ENCODE results near the gene GRM7. TPM values are rescaled to one million over a fixed set of nuclear protein-coding genes. Genes with fewer than 3 reads are reported as not detected.

The GRM7 gene
- total and polyA plus RNA-seq, 2 experiments from 2014 or later: 0.40 TPM; not detected in 1

DNA sequence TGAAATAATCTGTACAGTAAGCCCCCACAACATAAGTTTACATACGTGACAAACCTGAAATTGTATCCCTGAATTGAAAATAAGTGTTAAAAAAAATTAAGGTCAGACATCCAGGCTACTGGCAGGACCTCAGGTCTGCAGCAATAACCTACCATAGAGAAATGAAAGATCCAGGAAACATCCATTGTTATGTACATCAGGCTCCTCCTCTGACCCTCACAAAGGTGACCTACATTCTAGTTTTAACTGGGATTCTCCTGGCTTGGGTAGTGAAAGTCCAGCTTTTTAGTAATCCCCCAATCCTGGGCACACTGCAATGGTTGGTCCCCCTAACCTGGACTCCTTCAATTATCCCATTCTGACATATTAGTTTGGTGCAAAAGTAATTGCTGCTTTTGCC lies 891.1 kb downstream of the GRM7 start:
- no peaks in the 10 kb centered on the region for H4K20me1 ChIP-seq (replicated peaks; ENCODE audit: insufficient read depth)
- H3K27ac Mint-ChIP-seq: no peak overlapping the region
- no peak overlapping the region for H3K27ac ChIP-seq (ENCODE audit: low read depth)
- no peaks in the 10 kb centered on the region for H3K79me2 ChIP-seq (replicated peaks; ENCODE audit: insufficient read depth)
- H3K4me2 ChIP-seq: 0 out of 2 replicates have a peak overlapping the region, but pooled peaks have one; percentile 2
- no peaks in the 10 kb centered on the region for H3K9me3 Mint-ChIP-seq
- H2AFZ ChIP-seq: no peak overlapping the region; the same call in 1 of the 2 replicates
- H3K36me3 Mint-ChIP-seq (ENCODE audit: low read depth): no peaks in the 10 kb centered on the region
- H3K4me1 Mint-ChIP-seq: peaks cover 25% of the 10 kb centered on the region
- H3K4me1 ChIP-seq (ENCODE audit: insufficient read depth): peaks cover 12% of the 10 kb centered on the region
- no peak overlapping the region for H3K4me3 ChIP-seq
- H3K27me3 Mint-ChIP-seq (ENCODE audit: insufficient read depth, low read depth, poor library complexity): peaks cover 4% of the 10 kb centered on the region
- DNase-seq (ENCODE audit: low spot score) (peak; percentile 30), ATAC-seq (peak; percentile 65)
- no peaks in the 10 kb centered on the region for H3K36me3 ChIP-seq (ENCODE audit: insufficient read depth)
- H3F3A ChIP-seq (replicated peaks; ENCODE audit: low read depth): no peaks in the 10 kb centered on the region
- no peaks in the 10 kb centered on the region for H3K27me3 ChIP-seq (ENCODE audit: insufficient read depth)
- H3K9me2 ChIP-seq (ENCODE audit: insufficient read depth): no peaks in the 10 kb centered on the region
- no peak for TF ChIP-seq POLR2AphosphoS5 (IDR thresholded peaks at IDR 0.05; ENCODE audit: low read depth)
- TF ChIP-seq ZNF114 (CRISPR knock-in tag; IDR thresholded peaks at IDR 0.05): no peak
- no peak overlapping the region for H3K4me3 Mint-ChIP-seq

DNA sequence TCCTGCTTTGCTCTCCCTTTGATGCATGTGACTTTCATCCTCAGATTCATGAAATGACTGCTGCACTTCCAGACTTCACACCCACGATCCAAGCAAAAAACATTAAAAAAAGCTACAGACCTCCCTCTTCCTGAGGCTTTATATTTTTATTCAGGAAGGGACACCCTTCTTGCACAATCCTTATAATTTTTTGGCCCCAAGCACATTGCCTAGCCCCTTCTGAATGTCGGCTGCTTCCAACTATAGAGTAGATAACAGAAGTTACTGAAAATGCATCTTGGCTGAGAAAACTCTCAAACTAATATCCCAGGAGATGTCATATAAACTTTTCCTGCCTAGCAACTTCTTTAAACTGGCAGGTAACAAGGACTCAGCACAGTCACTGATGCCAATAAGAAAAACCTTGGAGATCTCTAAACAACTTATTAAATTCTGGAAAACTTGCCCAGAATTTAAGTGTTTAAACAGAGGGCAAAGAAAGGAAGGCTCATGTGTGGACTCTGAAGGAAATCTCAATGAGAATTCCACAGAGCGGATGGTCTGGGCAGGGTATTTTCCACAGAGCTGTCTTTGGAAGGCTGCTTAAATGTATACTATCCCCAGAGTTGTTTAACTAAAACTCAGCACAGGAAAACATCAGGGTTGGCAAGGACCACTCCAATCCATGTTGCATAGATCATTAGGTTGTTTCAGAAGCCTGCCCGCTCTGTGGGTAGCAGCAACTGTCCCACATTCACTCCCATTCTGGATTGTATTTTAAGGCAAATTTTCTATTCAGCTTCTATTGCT lies 893.9 kb downstream of the GRM7 start:
- H3K4me1 ChIP-seq (ENCODE audit: insufficient read depth): peaks cover 12% of the 10 kb centered on the region
- Mint-ChIP-seq H3K9me3 (peaks cover 4% of the 10 kb centered on the region; the same call in 1 of the 3 replicates), H3K4me1 (peaks cover 25% of the 10 kb centered on the region), H3K4me3 (no peak overlapping the region), H3K27me3 (ENCODE audit: insufficient read depth, low read depth, poor library complexity) (peaks cover 2% of the 10 kb centered on the region), H3K36me3 (ENCODE audit: low read depth) (no peaks in the 10 kb centered on the region; the same call in 2 of the 3 replicates), H3K27ac (no peak overlapping the region)
- H3K36me3 ChIP-seq (ENCODE audit: insufficient read depth): no peaks in the 10 kb centered on the region
- ATAC-seq (no peak), DNase-seq (ENCODE audit: low spot score) (no peak)
- no peaks in the 10 kb centered on the region for H3K27me3 ChIP-seq (ENCODE audit: insufficient read depth)
- no peak overlapping the region for H3K4me2 ChIP-seq
- no peaks in the 10 kb centered on the region for H4K20me1 ChIP-seq (replicated peaks; ENCODE audit: insufficient read depth)
- no peaks in the 10 kb centered on the region for H3F3A ChIP-seq (replicated peaks; ENCODE audit: low read depth)
- H3K27ac ChIP-seq (ENCODE audit: low read depth): no peak overlapping the region
- no peak overlapping the region for H3K4me3 ChIP-seq
- no peaks in the 10 kb centered on the region for H3K79me2 ChIP-seq (replicated peaks; ENCODE audit: insufficient read depth)
- TF ChIP-seq, protein P1, sequence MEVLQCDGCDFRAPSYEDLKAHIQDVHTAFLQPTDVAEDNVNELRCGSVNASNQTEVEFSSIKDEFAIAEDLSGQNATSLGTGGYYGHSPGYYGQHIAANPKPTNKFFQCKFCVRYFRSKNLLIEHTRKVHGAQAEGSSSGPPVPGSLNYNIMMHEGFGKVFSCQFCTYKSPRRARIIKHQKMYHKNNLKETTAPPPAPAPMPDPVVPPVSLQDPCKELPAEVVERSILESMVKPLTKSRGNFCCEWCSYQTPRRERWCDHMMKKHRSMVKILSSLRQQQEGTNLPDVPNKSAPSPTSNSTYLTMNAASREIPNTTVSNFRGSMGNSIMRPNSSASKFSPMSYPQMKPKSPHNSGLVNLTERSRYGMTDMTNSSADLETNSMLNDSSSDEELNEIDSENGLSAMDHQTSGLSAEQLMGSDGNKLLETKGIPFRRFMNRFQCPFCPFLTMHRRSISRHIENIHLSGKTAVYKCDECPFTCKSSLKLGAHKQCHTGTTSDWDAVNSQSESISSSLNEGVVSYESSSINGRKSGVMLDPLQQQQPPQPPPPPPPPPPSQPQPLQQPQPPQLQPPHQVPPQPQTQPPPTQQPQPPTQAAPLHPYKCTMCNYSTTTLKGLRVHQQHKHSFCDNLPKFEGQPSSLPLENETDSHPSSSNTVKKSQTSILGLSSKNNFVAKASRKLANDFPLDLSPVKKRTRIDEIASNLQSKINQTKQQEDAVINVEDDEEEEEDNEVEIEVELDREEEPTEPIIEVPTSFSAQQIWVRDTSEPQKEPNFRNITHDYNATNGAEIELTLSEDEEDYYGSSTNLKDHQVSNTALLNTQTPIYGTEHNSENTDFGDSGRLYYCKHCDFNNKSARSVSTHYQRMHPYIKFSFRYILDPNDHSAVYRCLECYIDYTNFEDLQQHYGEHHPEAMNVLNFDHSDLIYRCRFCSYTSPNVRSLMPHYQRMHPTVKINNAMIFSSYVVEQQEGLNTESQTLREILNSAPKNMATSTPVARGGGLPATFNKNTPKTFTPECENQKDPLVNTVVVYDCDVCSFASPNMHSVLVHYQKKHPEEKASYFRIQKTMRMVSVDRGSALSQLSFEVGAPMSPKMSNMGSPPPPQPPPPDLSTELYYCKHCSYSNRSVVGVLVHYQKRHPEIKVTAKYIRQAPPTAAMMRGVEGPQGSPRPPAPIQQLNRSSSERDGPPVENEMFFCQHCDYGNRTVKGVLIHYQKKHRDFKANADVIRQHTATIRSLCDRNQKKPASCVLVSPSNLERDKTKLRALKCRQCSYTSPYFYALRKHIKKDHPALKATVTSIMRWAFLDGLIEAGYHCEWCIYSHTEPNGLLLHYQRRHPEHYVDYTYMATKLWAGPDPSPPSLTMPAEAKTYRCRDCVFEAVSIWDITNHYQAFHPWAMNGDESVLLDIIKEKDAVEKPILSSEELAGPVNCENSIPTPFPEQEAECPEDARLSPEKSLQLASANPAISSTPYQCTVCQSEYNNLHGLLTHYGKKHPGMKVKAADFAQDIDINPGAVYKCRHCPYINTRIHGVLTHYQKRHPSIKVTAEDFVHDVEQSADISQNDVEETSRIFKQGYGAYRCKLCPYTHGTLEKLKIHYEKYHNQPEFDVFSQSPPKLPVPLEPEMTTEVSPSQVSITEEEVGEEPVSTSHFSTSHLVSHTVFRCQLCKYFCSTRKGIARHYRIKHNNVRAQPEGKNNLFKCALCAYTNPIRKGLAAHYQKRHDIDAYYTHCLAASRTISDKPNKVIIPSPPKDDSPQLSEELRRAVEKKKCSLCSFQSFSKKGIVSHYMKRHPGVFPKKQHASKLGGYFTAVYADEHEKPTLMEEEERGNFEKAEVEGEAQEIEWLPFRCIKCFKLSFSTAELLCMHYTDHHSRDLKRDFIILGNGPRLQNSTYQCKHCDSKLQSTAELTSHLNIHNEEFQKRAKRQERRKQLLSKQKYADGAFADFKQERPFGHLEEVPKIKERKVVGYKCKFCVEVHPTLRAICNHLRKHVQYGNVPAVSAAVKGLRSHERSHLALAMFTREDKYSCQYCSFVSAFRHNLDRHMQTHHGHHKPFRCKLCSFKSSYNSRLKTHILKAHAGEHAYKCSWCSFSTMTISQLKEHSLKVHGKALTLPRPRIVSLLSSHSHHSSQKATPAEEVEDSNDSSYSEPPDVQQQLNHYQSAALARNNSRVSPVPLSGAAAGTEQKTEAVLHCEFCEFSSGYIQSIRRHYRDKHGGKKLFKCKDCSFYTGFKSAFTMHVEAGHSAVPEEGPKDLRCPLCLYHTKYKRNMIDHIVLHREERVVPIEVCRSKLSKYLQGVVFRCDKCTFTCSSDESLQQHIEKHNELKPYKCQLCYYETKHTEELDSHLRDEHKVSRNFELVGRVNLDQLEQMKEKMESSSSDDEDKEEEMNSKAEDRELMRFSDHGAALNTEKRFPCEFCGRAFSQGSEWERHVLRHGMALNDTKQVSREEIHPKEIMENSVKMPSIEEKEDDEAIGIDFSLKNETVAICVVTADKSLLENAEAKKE (CRISPR knock-in tag; IDR thresholded peaks at IDR 0.05): no peak
- TF ChIP-seq NANOG (IDR thresholded peaks at IDR 0.05; ENCODE audit: borderline replicate concordance) (no peak), STAT1 (IDR thresholded peaks at IDR 0.05; ENCODE audit: unreplicated experiment) (no peak)
- H3K9me2 ChIP-seq (ENCODE audit: insufficient read depth): peaks cover 8% of the 10 kb centered on the region; the same call in 1 of the 2 replicates
- no peak overlapping the region for H2AFZ ChIP-seq
